Liver (tissue), 9 donors: ENCODE results near the gene EIF3F. TPM values are rescaled to one million over a fixed set of nuclear protein-coding genes. Genes with fewer than 3 reads are reported as not detected.

Experiments
- DNase-seq: peaks from one replicate; pipeline ENCODE4 v3.0.0-alpha.2; 2017; ENCODE audit warnings: low spot score
- H3K27ac ChIP-seq, 2 donors: one replicate each; pipeline ENCODE4 v1.7.0; 2013; ENCODE audit warnings: inconsistent platforms in 2 of 2, low read length in 2 of 2, control low read depth in 1 of 2, low read depth in 1 of 2, mild to moderate bottlenecking in 1 of 2
- H3K27me3 ChIP-seq, 4 donors: one replicate each; pipeline versions ENCODE4 v1.6.1 to v1.7.0; 2013; ENCODE audit warnings: low read length in 3 of 4, inconsistent platforms in 1 of 4, mild to moderate bottlenecking in 1 of 4, moderate library complexity in 1 of 4; ENCODE audit not compliant: control insufficient read depth in 4 of 4, insufficient read depth in 4 of 4
- H3K36me3 ChIP-seq, 4 donors: one replicate each; pipeline versions ENCODE4 v1.6.1 to v1.7.0; 2013; ENCODE audit warnings: low read length in 3 of 4, mild to moderate bottlenecking in 3 of 4, low read depth in 1 of 4, moderate library complexity in 1 of 4; ENCODE audit not compliant: control insufficient read depth in 4 of 4, insufficient read depth in 3 of 4
- H3K4me1 ChIP-seq, 4 donors: one replicate each; pipeline versions ENCODE4 v1.6.1 to v1.7.0; 2013; ENCODE audit warnings: low read length in 3 of 4, mild to moderate bottlenecking in 3 of 4, moderate library complexity in 1 of 4; ENCODE audit not compliant: control insufficient read depth in 4 of 4, insufficient read depth in 4 of 4
- H3K4me3 ChIP-seq, 3 donors: one replicate each; pipeline versions ENCODE4 v1.6.1 to v1.7.0; 2013; ENCODE audit warnings: low read length in 3 of 3, control low read depth in 1 of 3, low read depth in 1 of 3, mild to moderate bottlenecking in 1 of 3
- H3K9ac ChIP-seq, 2 donors: one replicate each; pipeline ENCODE4 v1.7.0; 2013; ENCODE audit warnings: low read length in 2 of 2, mild to moderate bottlenecking in 2 of 2, moderate library complexity in 2 of 2, control low read depth in 1 of 2, low read depth in 1 of 2
- H3K9me3 ChIP-seq, 4 donors: one replicate each; pipeline versions ENCODE4 v1.6.1 to v1.7.0; 2013; ENCODE audit warnings: low read length in 3 of 4; ENCODE audit not compliant: control insufficient read depth in 4 of 4
- EGR1 ChIP-seq, 2 donors: IDR thresholded peaks; 2 replicates each; pipeline ENCODE4 v1.6.1; 2016 to 2018; ENCODE audit warnings: antibody characterized with exemption in 2 of 2, low read depth in 2 of 2
- FOXA1 ChIP-seq: IDR thresholded peaks from 2 replicates; pipeline ENCODE4 v1.6.1; 2016; ENCODE audit warnings: antibody characterized with exemption
- FOXA2 ChIP-seq: IDR thresholded peaks from 2 replicates; pipeline ENCODE4 v1.6.1; 2016; ENCODE audit warnings: antibody characterized with exemption
- GABPA ChIP-seq, 2 donors: IDR thresholded peaks in 1 of 2; conservative IDR thresholded peaks in 1 of 2; 2 replicates each; pipeline ENCODE4 v1.6.1; 2016; ENCODE audit warnings: antibody characterized with exemption in 2 of 2, mild to moderate bottlenecking in 1 of 2, moderate library complexity in 1 of 2
- HNF4A ChIP-seq, 2 donors: conservative IDR thresholded peaks; 2 replicates each; pipeline ENCODE4 v1.6.1; 2016; ENCODE audit warnings: antibody characterized with exemption in 2 of 2, mild to moderate bottlenecking in 2 of 2
- JUND ChIP-seq, 2 donors: IDR thresholded peaks; 2 replicates each; pipeline ENCODE4 v1.6.1; 2016; ENCODE audit warnings: antibody characterized with exemption in 2 of 2
- MAX ChIP-seq: IDR thresholded peaks from 2 replicates; pipeline ENCODE4 v1.6.1; 2016; ENCODE audit warnings: antibody characterized with exemption
- NR2F2 ChIP-seq: IDR thresholded peaks from 2 replicates; pipeline ENCODE4 v1.6.1; 2016; ENCODE audit warnings: antibody characterized with exemption
- RAD21 ChIP-seq, 2 donors: IDR thresholded peaks; 2 replicates each; pipeline ENCODE4 v1.6.1; 2016; ENCODE audit warnings: antibody characterized with exemption in 2 of 2, mild to moderate bottlenecking in 2 of 2
- RXRA ChIP-seq, 2 donors: IDR thresholded peaks; 2 replicates each; pipeline ENCODE4 v1.6.1; 2017 to 2018; ENCODE audit warnings: antibody characterized with exemption in 2 of 2, mild to moderate bottlenecking in 1 of 2
- SP1 ChIP-seq: IDR thresholded peaks from 2 replicates; pipeline ENCODE4 v1.6.1; 2018; ENCODE audit warnings: antibody characterized with exemption, mild to moderate bottlenecking
- TAF1 ChIP-seq: conservative IDR thresholded peaks from 2 replicates; pipeline ENCODE4 v1.6.1; 2016; ENCODE audit warnings: antibody characterized with exemption, mild to moderate bottlenecking
- YY1 ChIP-seq: IDR thresholded peaks from 2 replicates; pipeline ENCODE4 v1.6.1; 2016; ENCODE audit warnings: antibody characterized with exemption, mild to moderate bottlenecking
- ZBTB33 ChIP-seq: IDR thresholded peaks from 2 replicates; pipeline ENCODE4 v1.6.1; 2016; ENCODE audit warnings: antibody characterized with exemption
- WGBS: extraction: QIAGEN DNeasy Blood & Tissue Kit; methylation state at CpG from one replicate; pipeline ENCODE4 v1.1.7; 2013; 5-methylcytosine and 5-hydroxymethylcytosine counted together
- polyA plus RNA-seq, 2 donors: library from polyadenylated mRNA; stranded (reverse) in 1 of 2; unstranded in 1 of 2; fragments of 200-250 nt in 1 of 2; fragments of >200 nt in 1 of 2; fragmentation: Nextera tagmentation in 1 of 2; extraction: Ambion mirVana in 1 of 2; gene quantifications; one replicate each; pipeline versions ENCODE4 v1.2.1 to v1.2.3, GENCODE V29; 2013 to 2015
- total RNA-seq, 2 donors: library from RNA; depleted of rRNA; stranded (reverse); fragments of >200 nt; gene quantifications; one replicate each; pipeline ENCODE4 v1.2.3, GENCODE V29; 2014
- TF ChIP-seq, protein P1 (sequence below): IDR thresholded peaks from 2 replicates; pipeline ENCODE4 v1.6.1; 2016; ENCODE audit warnings: antibody characterized with exemption
- TF ChIP-seq, protein P2 (sequence below): IDR thresholded peaks from 2 replicates; pipeline ENCODE4 v1.6.1; 2016; ENCODE audit warnings: antibody characterized with exemption, mild to moderate bottlenecking
- TF ChIP-seq, protein P3 (sequence below): fragments of 150-350 bp; IDR thresholded peaks from 2 replicates; pipeline ENCODE4 v1.5.1; 2017; ENCODE audit warnings: improper control_type of control experiment, low read depth, low read length; ENCODE audit not compliant: missing input control
- donor health status: healthy.
- donor health status: healthy.
- donor health status: healthy.
- donor health status: healthy.
- donor health status: healthy.

Gene EIF3F
- total and polyA plus RNA-seq, 4 donors, result 59.4 to 246 (median 147) TPM

DNA sequence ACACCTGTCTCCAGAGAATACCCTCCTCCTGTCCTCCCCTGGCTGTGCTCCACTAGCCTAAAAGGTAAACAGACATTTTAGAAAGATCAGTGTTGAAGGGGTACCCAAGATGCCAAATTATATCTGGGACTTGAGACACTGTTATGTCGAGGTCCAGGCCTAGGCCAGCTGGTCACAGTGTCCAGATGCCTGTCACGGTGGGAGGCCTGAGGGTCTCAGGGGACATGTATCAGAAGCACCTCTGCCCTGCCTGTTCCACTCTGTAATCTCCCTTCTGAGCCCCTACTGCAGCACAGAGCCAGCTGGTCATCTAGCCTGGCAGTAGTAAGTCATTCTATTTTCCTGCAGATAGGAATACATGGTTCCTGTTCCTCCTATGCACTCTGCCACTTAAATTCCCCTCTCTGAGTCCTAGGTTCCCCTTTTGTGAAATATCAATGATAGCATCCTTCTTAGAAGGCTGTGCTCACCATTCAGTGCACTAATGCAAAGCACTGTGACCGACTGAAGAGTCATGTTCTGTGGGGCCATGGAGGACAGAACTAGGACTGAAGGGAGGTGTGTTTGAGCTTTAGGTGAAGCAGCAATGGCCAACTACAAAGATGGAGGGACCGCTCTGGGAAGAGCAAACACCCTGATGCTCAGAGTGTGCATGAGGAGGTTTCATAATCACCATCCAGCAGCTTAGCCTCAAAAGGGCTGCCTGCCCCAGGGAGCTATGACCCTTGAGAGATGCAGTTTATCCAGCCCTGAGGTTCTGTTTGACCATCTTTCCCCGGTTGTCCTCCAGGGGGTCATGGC lies 49.1 kb downstream of the EIF3F start:
- peaks cover 0 to 2% (median 0%) of the 10 kb centered on the region in 4 donors for H3K4me1 ChIP-seq
- no peak for DNase-seq
- 83% methylated on average over 5 of the region's 5 CpGs for WGBS

More for the DNA sequence above, 49.1 kb downstream of the EIF3F start:
- Histone ChIP-seq H3K27me3 (no peaks in the 10 kb centered on the region), H3K9me3 (no peaks in the 10 kb centered on the region), H3K4me3 (no peak overlapping the region), H3K9ac (no peak overlapping the region), H3K27ac (no peak overlapping the region), H3K36me3 (no peaks in the 10 kb centered on the region)
- TF ChIP-seq MAX (no peak), NR2F2 (no peak), GABPA (IDR thresholded peaks at IDR 0.05 in 1 of 2, conservative IDR thresholded peaks at IDR 0.05 in 1 of 2) (no peak), EGR1 (IDR thresholded peaks at IDR 0.05; ENCODE audit: low read depth in 2 of 2) (no peak), FOXA2 (no peak), RXRA (IDR thresholded peaks at IDR 0.05) (no peak), RAD21 (IDR thresholded peaks at IDR 0.05) (no peak), YY1 (no peak), TAF1 (no peak), HNF4A (conservative IDR thresholded peaks at IDR 0.05) (no peak), JUND (IDR thresholded peaks at IDR 0.05) (no peak), FOXA1 (no peak), ZBTB33 (no peak), SP1 (no peak)
- TF ChIP-seq, protein P1, sequence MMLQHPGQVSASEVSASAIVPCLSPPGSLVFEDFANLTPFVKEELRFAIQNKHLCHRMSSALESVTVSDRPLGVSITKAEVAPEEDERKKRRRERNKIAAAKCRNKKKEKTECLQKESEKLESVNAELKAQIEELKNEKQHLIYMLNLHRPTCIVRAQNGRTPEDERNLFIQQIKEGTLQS, result no peak
- TF ChIP-seq, protein P2, sequence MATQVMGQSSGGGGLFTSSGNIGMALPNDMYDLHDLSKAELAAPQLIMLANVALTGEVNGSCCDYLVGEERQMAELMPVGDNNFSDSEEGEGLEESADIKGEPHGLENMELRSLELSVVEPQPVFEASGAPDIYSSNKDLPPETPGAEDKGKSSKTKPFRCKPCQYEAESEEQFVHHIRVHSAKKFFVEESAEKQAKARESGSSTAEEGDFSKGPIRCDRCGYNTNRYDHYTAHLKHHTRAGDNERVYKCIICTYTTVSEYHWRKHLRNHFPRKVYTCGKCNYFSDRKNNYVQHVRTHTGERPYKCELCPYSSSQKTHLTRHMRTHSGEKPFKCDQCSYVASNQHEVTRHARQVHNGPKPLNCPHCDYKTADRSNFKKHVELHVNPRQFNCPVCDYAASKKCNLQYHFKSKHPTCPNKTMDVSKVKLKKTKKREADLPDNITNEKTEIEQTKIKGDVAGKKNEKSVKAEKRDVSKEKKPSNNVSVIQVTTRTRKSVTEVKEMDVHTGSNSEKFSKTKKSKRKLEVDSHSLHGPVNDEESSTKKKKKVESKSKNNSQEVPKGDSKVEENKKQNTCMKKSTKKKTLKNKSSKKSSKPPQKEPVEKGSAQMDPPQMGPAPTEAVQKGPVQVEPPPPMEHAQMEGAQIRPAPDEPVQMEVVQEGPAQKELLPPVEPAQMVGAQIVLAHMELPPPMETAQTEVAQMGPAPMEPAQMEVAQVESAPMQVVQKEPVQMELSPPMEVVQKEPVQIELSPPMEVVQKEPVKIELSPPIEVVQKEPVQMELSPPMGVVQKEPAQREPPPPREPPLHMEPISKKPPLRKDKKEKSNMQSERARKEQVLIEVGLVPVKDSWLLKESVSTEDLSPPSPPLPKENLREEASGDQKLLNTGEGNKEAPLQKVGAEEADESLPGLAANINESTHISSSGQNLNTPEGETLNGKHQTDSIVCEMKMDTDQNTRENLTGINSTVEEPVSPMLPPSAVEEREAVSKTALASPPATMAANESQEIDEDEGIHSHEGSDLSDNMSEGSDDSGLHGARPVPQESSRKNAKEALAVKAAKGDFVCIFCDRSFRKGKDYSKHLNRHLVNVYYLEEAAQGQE, result no peak
- TF ChIP-seq, protein P3, sequence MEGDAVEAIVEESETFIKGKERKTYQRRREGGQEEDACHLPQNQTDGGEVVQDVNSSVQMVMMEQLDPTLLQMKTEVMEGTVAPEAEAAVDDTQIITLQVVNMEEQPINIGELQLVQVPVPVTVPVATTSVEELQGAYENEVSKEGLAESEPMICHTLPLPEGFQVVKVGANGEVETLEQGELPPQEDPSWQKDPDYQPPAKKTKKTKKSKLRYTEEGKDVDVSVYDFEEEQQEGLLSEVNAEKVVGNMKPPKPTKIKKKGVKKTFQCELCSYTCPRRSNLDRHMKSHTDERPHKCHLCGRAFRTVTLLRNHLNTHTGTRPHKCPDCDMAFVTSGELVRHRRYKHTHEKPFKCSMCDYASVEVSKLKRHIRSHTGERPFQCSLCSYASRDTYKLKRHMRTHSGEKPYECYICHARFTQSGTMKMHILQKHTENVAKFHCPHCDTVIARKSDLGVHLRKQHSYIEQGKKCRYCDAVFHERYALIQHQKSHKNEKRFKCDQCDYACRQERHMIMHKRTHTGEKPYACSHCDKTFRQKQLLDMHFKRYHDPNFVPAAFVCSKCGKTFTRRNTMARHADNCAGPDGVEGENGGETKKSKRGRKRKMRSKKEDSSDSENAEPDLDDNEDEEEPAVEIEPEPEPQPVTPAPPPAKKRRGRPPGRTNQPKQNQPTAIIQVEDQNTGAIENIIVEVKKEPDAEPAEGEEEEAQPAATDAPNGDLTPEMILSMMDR, result no peak
